NCI-H1092 treated with DMSO at 0.1 percent for 48 hours (cell line): ENCODE data around the gene CNBP.
"Not testable (repeated sequence)": the region's sequence is repeated elsewhere in the genome, so short reads cannot be mapped to it uniquely, and the experiment has no call there.

Experiments
- DNase-seq: peaks from one replicate; lab custom pipeline; 2025; lab: John Stamatoyannopoulos, UW

The CNBP gene

DNA sequence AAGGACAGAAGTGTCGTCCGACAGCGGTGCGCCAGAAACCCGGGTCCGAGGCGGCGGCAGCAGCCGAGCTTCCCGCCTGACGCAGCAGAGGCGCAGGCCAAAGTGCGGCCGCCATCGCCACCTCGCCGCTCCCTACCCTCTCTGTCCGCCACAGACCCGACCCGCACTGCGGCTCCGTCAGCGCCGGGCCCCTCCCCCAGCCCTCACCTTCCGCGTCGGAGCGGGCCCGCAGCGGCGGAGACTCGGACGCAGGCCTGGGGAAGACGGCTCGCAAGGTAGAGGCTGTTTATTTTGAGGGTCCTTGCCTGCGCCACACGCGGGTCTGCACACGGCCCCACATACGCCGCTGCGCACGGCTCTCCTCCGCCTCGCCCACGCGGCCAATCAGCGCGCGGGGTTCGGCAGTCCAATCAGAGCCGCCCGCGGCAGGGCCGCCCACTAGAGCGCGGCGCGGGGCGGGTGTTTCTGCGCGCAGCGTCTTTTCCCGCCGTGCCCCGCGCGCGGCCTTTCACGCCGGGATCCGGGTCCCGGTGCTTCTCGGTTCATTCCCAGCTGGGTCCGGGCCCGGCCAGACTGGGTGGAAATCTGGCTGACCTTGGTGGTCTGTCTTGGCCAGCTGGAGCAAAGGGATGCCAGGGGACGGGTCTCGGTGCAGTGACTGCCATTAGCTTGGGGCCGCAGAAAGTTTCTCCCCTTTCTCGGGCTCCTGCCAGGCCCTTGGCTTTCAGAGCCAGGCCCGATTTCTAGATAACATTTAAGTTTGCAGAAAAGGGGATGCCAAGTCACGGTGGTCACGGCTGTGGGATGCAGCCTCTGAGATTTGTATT, at the start of gene CNBP:
Gene CNBP (minus strand): TSS at position 328 of the 827 bp plus-strand sequence. CDS start 12,139 bp downstream, outside the sequence.
- DNase-seq, result peak; percentile 95

DNA sequence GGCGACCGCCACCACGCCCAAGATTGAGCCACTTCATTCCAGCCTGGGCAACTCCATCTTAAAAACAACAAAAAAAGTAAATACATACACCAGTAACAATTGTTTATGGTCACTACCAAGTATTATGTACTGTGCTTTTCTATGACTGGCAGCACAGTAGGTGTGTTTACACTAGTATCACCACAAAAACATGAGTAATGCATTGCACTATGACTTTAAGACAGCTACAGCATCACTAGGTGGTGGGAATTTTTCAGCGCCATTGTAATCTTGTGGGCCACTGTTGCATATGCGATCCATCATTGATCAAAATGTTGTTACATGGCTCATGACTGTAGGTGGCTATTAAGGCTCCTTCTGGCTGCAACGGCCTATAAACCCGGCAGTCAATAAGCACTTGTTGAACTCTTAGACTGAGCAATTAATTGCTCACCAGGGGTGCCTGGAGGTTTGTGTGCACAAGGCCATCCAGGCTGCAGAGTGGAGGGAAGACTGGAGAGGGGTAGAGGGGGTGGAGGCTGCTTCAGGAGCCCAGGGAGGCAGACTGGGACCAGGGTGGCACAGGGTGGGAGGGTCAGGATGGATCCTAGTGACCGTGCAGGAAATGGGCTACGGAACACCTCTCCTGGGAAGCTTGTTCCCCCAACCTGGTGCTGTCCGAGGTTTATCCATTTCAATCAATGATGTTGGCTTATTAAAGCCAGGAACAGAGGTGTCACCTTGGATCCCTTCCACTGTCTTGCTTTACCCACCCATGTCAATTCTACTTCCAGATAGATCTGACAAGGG, 47.8 kb upstream of the CNBP start:
- no peak for DNase-seq

DNA sequence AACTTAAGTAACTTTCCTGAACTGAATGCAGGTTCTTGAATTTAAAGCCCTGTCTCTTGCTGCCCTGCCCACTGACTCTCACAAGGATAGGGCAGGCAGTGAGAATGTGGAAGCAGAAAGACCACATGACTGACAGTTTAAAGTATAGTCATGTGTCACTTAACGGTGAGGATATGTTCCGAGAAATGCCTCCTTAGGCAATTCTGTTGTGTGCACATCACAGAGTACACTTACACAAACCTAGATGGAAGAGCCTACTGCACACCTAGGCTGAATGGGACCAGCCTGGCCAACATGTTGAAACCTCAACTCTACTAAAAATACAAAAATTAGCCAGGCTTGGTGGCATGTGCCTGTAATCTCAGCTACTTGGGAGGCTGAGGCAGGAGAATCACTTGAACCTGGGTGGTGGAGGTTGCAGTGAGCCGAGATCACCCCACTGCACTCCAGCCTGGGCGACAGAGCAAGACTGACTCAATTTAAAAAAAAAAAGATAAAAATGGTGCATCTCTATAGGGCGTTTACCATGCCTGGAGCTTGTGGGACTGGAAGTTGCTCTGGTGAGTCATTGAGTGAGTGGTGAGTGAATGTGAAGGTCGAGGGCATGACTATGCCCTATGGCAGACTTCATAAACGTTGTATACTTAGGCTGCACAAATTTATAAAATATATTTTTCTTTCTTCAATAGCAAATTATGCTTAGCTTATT, 46.8 kb upstream of the CNBP start:
- DNase-seq, result no peak

DNA sequence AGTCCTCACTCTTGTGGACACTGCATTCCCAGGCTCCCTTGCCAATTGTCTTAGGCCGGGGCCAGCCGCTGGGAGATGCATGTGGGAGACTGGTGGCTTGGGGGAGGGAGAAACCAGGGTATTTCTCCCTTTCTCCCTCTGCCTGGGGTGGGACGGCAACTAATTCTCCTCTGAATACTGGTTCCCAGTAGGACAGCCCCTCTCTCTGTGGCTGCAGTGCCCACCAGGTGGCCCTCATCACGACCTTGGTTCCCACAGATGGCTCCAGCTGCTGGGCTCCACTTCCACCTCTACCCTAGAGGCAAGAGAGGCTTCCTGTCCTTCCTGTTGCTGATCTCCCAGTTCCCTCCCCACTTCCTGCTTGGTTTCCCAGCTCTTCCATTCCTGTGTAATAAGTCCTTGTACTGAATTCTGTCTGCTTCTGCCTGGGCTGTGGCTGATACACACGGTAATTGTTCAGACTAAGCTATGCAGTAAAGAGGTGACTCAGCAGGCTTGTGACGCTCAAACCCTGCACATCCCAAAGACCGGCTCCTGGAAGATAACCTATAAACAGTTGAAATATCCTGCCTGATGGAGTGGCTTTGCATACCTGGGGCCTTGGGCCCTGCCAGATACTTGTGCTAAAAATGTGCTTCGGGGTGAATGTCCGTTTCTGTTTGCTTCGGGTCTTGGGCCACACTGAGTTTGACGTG, 45.3 kb upstream of the CNBP start:
- no peak for DNase-seq

DNA sequence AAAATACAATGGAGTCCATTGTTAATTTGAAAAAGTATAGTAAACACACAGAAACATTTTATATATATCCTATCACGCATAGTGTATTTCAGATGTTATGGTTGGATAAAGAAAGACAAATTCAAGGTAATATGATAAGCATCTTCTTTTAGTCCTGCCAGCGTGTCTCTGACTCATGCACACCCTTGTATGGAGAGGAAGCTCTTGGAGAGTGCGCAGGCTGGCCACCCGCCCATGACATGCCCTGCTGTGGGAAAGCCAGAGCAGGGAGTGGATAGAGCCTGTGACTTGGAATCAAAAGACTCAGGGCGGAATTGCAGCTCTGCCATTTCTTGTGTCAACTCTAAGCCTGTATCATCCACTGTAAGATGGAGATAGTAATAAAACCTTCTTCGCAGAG, 42.7 kb upstream of the CNBP start:
- no peak for DNase-seq

DNA sequence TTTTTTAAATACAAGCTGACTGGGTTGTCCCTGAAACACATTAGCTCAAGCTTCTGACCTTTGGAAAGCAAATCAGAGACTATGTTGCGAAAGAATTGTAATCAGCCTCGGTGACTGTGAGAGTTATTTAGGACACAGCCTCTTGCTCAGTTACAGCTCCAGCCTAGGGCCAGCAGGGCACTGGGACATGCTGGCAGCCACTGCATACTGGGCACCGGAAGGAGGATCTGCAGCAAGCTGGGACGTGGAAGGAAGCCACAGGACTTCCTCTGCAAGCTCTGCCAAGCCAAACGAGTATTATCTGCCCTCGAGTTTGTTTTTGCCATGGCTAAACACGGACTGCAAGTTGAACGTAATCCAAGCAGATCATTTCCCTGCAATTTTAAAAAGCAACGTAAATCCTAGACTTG, 41.3 kb upstream of the CNBP start:
- DNase-seq, result peak; percentile 46

DNA sequence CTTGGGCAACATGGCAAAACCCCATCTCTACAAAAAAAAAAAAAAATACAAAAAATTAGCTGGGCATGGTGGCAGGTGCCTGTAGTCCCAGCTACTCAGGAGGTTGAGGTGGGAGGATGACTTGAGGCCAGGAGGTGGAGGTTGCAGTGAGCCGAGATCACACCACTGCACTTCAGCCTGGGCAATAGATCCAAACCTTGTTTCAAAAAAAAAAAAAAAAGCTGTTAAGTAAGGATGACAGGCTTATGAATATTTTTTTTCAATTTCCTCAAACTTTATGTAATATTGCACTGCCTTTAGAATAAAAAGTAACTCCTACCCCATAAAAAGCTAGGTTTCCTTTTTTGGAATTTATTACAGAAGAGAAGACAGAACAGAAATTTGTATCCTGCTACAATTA, 40.7 kb upstream of the CNBP start:
- not testable (repeated sequence) for DNase-seq

DNA sequence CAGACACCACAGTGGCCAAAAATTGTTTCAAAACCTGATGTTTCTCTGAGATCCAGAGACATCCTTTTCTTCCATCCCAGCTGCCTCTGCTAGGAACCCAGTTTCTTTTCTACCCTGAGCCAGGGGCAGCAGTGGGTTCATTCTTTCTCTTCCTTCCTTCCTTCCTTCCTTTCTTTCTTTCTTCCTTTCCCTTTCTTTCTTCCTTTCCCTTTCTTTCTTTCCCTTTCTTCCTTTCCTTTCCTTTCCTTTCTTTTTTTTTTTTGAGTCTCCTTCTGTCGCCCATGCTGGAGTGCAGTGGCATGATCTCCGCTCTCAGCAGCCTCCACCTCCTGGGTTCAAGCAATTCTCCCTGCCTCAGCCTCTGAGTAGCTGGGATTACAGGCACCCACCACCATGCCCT, 35.0 kb upstream of the CNBP start:
- DNase-seq, result no peak

DNA sequence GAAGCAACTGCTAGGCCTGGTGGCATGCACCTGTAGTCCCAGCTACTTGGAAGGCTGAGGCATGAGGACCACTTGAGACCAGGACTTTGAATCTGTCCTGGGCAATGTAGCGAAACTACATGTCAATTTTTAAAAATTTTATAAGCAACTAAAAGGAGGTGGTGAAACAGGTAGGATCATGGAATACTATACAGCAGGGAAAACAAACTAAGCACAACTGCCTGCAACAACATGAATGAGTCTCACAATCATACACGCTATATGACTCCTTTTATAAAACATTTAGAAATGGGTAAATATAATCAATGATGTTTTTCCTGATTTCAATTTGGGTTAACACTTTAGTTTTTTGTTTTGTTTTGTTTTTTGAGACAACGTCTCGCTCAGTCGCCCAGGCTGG, 29.5 kb upstream of the CNBP start:
- no peak for DNase-seq

DNA sequence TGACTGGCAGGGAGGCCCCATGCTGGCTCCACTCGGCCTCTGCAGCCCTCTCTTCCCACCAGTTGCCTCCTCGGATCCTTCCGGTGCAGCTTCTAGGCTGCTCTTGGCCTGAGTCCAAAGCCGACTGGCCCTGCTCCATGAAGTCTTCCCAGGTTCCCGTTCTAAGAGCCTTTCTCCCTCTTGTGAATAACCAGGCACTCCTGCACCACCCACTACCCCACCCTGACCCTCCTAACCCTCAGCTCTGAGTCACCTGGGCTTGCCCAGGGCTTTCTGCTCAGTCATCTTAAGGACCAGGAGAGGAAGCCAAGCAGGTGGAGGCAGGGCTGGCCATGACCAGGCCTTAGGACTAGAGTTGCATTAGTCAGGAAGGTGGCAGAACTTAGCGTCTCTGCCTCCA, 28.1 kb upstream of the CNBP start:
- DNase-seq, result peak; percentile 36

DNA sequence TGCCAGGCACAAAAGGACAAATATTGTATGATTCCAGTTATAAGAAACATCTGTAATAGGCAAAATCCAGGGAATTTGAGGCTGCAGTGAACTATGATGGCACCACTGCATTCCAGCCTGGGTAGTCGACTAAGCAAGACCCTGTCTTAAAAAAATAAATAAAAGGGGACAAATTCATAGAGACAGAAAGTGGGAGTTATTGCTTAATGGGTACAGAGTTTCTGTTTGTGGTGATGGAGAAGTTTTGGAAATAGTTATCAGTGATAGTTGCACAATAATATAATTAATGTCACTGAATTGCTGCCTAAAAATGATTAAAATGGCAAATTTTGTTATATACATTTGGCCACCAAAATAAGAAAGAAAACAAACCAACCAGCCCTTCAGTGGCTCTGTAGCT, 27.6 kb upstream of the CNBP start:
- no peak for DNase-seq

DNA sequence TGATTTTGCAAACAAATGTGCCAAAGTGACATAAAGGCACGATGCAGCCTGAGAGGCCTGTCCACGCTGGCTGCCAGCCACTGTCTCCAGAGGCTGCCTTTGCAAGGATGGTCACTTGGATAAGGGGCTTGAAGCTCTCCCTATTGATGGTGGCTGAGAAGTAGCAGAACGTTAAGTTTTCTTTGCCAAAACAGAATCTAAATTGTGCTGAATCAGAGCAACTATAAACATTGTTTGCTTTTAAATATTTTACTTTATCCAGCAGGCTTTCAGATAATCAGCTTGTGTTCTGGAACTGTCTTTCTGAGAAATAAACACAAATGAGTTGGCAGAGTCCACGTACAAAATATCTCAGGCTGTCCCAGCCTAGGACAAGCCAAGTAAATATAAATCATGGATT, 23.8 kb upstream of the CNBP start:
- DNase-seq, result no peak

DNA sequence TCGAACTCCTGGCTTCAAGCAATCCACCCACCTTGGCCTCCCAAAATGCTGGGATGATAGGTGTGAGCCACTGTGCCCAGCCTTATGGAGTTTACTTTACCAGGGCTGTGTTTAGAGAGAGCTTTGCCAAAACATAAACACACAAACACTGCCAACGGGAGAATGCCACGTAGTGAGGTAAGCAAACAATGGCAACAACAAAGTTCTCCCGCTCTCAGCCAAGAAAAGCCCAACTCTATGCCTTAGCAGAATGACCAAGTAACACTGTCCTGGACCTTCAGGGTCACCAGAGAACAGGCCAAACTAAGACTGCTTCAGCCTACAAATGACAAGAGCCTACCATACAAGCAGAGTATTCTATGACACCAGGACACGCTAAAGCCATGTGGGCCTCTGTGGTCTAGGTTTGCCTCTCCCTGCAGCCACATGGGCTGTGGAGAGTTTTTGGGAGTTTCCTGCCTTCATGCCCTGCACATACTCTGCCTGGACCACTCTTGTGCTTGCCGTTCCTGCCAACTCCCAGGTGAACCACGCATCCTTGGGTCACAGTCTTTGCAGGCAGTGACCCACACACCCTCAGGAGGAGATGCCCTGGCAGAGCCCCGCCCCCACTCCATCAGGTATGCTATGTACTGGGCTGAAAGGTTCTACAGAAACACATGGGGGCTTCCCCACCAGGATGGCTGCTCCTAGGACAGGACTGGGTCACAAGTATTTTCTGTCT, 21.6 kb upstream of the CNBP start:
- DNase-seq, result no peak

DNA sequence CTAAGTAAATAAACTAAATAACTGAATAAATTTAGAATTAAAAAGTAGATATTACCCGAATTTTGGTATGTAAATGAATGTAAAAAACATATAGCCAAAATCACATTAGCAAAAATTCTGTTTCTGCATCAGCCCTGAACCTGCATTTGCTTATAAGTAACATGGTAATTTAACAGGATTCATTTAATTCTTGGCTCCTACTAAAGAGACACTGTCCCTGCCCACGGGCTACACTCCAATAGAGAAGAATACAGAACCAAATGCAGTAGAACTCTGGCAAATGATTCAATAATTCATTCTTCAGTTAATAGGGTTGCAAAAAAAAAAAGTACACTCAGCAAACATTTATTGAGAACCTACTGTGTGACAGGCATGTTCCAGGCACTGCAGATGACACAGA, 20.8 kb upstream of the CNBP start:
- no peak for DNase-seq

DNA sequence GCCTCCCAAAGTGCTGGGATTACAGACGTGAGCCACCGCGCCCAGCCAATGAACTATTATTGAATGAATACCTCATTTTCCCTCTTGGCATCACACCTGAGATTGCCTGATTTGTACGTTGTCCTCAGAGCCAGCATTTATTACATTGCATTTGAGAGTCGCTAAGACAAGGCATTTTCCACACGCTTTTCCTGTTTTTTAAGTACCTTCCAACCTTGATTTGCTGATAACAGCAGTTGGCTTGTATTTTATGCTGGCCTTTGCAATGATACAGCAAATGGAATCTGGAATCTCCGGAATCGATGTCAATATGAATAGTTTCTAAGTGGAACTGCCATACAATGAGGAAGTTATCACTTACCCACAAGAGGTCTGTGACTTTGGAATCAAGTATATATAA, 15.7 kb upstream of the CNBP start:
- no peak for DNase-seq

DNA sequence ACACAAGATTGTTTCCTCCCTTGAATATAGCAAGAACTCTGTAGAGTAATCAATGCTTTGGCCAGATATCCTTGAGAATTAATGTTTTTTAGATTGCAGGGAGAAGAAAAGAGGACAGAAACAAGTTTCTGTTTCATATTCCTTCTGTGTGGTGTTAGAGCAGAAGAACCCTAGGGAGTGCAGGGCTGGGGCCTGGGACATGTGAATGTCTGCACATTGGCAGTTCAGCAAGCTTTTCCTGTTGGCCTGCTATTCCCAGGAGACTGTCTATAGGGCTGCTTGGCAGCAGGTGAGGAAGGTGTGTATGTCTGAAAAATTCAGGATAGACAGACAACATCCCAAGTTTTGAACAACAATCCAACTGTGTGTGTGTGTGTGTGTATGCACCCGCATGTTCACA, 13.6 kb upstream of the CNBP start:
- DNase-seq, result no peak

DNA sequence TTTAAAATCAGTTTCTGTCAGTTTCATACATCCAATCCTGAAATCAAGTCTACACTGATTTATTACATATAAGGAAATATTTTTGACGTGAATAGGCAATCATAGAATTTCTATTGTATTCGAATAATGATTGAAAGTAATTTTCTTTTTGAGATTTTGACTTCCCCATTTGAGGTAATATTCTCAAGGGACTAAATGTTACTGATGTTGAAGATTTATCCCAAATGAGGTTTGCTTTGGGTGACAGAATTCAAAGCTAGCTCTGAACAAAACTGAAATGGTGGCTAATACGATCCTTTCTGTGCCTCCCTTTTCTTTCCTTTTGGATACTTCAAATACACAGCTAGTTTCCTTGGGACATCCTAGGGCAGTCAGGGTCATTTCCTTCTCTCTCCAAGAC, 12.9 kb upstream of the CNBP start:
- no peak for DNase-seq

DNA sequence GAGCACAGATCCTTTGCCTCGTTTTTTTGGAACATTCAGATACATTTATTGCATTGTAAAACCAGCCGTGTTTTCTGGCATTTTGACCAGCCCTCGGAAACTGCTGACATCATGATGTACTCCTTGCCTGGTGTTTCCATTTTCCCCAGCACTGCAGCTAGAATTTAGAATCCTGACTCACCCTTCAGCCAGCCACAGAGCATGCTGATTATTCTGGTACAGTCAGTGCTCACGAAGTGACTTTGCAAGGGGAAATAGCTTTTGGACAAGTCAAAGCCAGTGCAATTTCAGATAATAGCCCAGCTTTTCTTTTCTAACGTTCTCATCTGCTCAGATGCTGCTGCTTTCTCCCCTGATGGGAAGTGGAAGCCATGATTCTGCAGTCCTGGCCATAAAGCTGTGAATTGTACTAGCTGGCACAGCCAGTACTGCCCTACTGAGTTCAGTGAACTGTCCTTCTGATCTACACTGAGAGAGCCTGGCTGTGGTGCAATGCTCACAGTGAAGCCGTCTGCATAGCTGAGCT, 12.1 kb upstream of the CNBP start:
- no peak for DNase-seq

DNA sequence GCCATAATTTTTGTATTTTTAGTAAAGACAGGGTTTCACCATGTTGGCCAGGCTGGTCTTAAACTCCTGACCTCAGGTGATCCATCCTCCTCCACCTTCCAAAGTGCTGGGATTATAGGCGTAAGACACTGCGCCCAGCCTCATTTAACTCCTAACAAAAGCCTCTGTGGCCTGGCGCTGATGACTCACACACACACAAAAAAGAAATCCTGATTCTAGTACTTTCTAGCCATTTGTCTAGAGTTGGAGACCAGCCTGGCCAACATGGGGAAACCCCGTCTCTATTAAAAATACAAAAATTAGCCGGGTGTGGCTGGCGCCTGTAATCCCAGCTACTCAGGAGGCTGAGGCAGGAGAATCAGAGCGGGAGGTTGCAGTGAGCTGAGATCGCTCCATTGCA, 6.1 kb upstream of the CNBP start:
- not testable (repeated sequence) for DNase-seq

DNA sequence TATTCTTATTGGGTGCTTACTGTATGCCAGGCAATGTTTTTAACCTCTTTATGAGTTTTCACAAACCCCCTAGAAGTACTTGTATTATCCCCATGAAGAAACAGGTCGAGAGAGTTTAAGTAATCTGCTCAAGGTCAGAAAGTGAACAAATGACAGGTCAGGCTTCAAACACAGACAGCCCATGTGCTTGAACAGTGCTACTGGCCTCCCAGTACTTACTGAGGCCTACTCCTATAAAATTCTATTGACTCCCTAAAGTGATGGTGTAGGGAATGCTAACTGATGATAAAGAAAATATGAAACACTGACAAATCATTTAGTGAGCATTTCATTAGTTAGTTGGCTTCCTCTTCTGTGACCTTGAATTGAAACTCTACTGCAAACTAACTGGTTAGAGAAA, 4.2 kb upstream of the CNBP start:
- DNase-seq, result no peak

DNA sequence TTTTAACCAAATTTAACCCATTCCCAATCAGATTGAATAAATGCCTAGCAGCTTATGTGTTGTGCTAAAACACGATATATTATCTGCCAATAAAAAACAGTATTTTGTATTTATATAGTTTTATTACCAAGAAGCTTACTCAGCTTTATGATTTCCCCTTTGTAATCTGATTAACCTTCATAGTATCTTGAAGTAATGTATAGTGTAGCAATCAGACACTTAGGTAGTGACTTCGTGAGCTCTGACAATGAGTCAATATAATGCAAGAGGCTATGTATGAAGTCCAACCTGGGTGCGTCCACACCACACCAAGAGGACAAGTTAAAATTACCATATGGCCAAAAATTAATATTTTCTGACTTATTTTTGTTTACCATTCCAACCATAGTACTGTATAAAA, 2.1 kb upstream of the CNBP start:
- no peak for DNase-seq
